NOMO-1 treated with dmso at 0.1 percent for 144 hours (cell line): ENCODE data around the gene RIMS1.

Experiments
- DNase-seq: peaks from one replicate; lab custom pipeline; 2025; ENCODE audit not compliant: unreplicated experiment; lab: John Stamatoyannopoulos, UW

Gene RIMS1

GRCh38 chr6:72411872-72412708 lies 525.7 kb downstream of the RIMS1 start:
- DNase-seq = peak; percentile 54

GRCh38 chr6:72412709-72413044 lies 526.3 kb downstream of the RIMS1 start:
- no peak for DNase-seq

- no peak for DNase-seq
Observed at GRCh38 chr6:72413884-72414283, 527.5 kb downstream of the RIMS1 start.

GRCh38 chr6:72414657-72415056 lies 528.3 kb downstream of the RIMS1 start:
- DNase-seq = no peak

GRCh38 chr6:72416744-72417465 lies 530.6 kb downstream of the RIMS1 start:
- DNase-seq = no peak

- no peak for DNase-seq
Observed at GRCh38 chr6:72417759-72418158, 531.4 kb downstream of the RIMS1 start.

GRCh38 chr6:72418495-72418894 lies 532.1 kb downstream of the RIMS1 start:
- no peak for DNase-seq

- no peak for DNase-seq
Observed at GRCh38 chr6:72419966-72420365, 533.6 kb downstream of the RIMS1 start.

GRCh38 chr6:72420409-72420808 lies 534.1 kb downstream of the RIMS1 start:
- DNase-seq = no peak

GRCh38 chr6:72421387-72421786 lies 535.0 kb downstream of the RIMS1 start:
- DNase-seq = no peak

GRCh38 chr6:72422171-72422570 lies 535.8 kb downstream of the RIMS1 start:
- DNase-seq = no peak

- DNase-seq = no peak
Observed at GRCh38 chr6:72424476-72424875, 538.1 kb downstream of the RIMS1 start.

- DNase-seq = no peak
Observed at GRCh38 chr6:72425003-72425681, 538.8 kb downstream of the RIMS1 start.

GRCh38 chr6:72440611-72441010 lies 554.3 kb downstream of the RIMS1 start:
- DNase-seq = no peak

GRCh38 chr6:72446430-72446829 lies 560.1 kb downstream of the RIMS1 start:
- DNase-seq = no peak
